ENCODE results near the gene LRMDA.

DNA sequence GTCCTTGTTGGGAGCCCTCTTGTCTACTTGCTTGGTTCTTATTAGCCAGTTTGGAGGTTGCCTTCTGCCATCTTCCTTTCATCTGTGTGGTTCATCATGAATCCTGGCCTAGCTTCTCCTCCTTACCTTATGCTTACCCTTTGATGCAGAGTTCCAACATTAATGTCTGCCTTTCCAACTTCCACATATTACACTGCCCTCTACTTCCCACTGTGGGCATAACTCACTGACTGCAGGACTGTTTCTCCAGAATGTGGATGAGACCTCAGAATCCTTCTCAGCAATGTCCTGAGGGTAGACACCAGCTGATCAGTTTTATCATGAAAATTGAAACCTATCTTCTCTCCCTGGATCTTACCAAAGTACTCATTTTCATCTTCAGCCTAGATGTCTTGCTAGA is 491.0 kb downstream of the LRMDA start:
- TF ChIP-seq, protein P1, sequence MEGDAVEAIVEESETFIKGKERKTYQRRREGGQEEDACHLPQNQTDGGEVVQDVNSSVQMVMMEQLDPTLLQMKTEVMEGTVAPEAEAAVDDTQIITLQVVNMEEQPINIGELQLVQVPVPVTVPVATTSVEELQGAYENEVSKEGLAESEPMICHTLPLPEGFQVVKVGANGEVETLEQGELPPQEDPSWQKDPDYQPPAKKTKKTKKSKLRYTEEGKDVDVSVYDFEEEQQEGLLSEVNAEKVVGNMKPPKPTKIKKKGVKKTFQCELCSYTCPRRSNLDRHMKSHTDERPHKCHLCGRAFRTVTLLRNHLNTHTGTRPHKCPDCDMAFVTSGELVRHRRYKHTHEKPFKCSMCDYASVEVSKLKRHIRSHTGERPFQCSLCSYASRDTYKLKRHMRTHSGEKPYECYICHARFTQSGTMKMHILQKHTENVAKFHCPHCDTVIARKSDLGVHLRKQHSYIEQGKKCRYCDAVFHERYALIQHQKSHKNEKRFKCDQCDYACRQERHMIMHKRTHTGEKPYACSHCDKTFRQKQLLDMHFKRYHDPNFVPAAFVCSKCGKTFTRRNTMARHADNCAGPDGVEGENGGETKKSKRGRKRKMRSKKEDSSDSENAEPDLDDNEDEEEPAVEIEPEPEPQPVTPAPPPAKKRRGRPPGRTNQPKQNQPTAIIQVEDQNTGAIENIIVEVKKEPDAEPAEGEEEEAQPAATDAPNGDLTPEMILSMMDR (IDR thresholded peaks at IDR 0.05; ENCODE audit: extremely low read depth in 1 of 2, insufficient read depth in 1 of 2, low read depth in 1 of 2, low read length in 2 of 2): no peak
- TF ChIP-seq EZH2 (IDR thresholded peaks at IDR 0.05; ENCODE audit: borderline replicate concordance, low read depth, low read length, severe bottlenecking): no peak
